T1000 (cell line): ENCODE results near the gene ODR4.
A peak's percentile ranks its signal among the peaks of the same experiment; 100 is the strongest.
"Not testable (repeated sequence)": the region's sequence is repeated elsewhere in the genome, so short reads cannot be mapped to it uniquely, and the experiment has no call there.

Experiments used
- DNase-seq: peaks from one replicate; lab custom pipeline; 2025; ENCODE audit warnings: mixed read lengths; lab: John Stamatoyannopoulos, UW

ODR4 gene

GRCh38 chr1:186375152-186375928, at the start of gene ODR4, which contains the start of gene TPR:
Gene ODR4 (plus strand): TSS chr1:186375838. CDS start chr1:186379786, 3,948 bp downstream.
Gene TPR (minus strand): TSS chr1:186375253. CDS start chr1:186375028, 225 bp downstream.
- DNase-seq, result peak; percentile 99

- DNase-seq, result no peak
Measured at GRCh38 chr1:186326009-186326408, 49.6 kb upstream of the ODR4 start.

- no peak for DNase-seq
Measured at GRCh38 chr1:186327331-186327730, 48.3 kb upstream of the ODR4 start.

- no peak for DNase-seq
Measured at GRCh38 chr1:186330758-186331157, 44.9 kb upstream of the ODR4 start.

GRCh38 chr1:186337554-186337953, 38.1 kb upstream of the ODR4 start:
- no peak for DNase-seq

- DNase-seq, result no peak
Measured at GRCh38 chr1:186340772-186341171, 34.9 kb upstream of the ODR4 start.

GRCh38 chr1:186347837-186348691, 27.6 kb upstream of the ODR4 start:
- DNase-seq, result not testable (repeated sequence)

- no peak for DNase-seq
Measured at GRCh38 chr1:186374303-186375151, 1.1 kb upstream of the ODR4 start.

- DNase-seq, result no peak
Measured at GRCh38 chr1:186375929-186376319, 286 bp downstream of the ODR4 start.

- no peak for DNase-seq
Measured at GRCh38 chr1:186386725-186387383, 11.2 kb downstream of the ODR4 start.

GRCh38 chr1:186390925-186391324, 15.3 kb downstream of the ODR4 start:
- DNase-seq, result no peak

- DNase-seq, result no peak
Measured at GRCh38 chr1:186391841-186392240, 16.2 kb downstream of the ODR4 start.

GRCh38 chr1:186392711-186393110, 17.1 kb downstream of the ODR4 start:
- not testable (repeated sequence) for DNase-seq

- not testable (repeated sequence) for DNase-seq
Measured at GRCh38 chr1:186401446-186401845, 25.8 kb downstream of the ODR4 start.

GRCh38 chr1:186403632-186404031, 28.0 kb downstream of the ODR4 start:
- DNase-seq, result no peak

- DNase-seq, result no peak
Measured at GRCh38 chr1:186404454-186405051, 28.9 kb downstream of the ODR4 start.

- DNase-seq, result no peak
Measured at GRCh38 chr1:186409091-186409490, 33.5 kb downstream of the ODR4 start.

GRCh38 chr1:186413319-186413718, 37.7 kb downstream of the ODR4 start:
- DNase-seq, result no peak

GRCh38 chr1:186418503-186418902, 42.9 kb downstream of the ODR4 start:
- no peak for DNase-seq

GRCh38 chr1:186420311-186420710, 44.7 kb downstream of the ODR4 start:
- DNase-seq, result no peak

GRCh38 chr1:186420923-186421322, 45.3 kb downstream of the ODR4 start:
- DNase-seq, result no peak
